ELF-1 (cell line): Measurements from ENCODE around the gene CTR9.

ENCODE experiments used
- DNase-seq: peaks from one replicate; pipeline ENCODE4 v3.0.0-alpha.2; 2016; ENCODE audit warnings: low read depth, low spot score

Gene CTR9

DNA sequence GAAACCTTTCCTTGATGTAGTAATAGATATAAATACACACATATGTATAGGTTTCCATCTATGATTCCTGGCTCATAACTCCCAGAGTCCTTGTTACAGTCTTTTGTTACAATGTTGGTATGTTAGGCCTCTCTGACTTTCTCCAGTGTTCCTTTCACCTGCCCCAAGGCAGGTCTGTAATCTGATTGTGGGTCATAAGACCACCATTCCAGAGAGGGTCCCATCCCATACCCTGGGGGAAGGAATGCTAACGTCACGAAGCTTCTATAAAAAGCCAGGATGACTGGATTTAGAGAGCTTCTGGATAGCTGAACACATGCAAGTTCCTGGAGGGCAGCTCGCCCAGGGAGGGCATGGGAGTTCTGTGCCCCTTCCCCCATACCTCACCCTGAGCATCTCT lies 71.4 kb downstream of the CTR9 start:
- peak; percentile 79 for DNase-seq

GRCh38 chr11:10823152-10823579 lies 72.1 kb downstream of the CTR9 start:
- DNase-seq: no peak

GRCh38 chr11:10824888-10825287 lies 73.8 kb downstream of the CTR9 start:
- DNase-seq: no peak

- no peak for DNase-seq
Observed at GRCh38 chr11:10828402-10828801, 77.4 kb downstream of the CTR9 start.

DNA sequence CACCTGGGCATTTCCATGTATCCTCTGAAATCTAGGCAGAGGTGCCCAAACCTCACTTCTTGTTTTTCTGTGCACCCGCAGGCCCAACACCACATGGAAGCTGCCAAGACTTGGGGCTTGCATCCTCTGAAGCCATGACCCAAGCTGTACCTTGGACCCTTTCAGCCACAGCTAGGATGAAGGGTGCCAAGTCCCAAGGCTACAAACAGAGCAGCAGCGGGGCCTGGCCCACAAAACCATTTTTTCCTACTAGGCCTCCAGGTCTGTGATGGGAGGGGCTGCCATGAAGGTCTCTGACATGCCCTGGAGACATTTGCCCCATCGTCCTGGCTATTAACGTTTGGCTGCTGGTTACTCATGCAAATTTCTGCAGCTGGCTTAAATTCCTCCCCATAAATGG lies 78.1 kb downstream of the CTR9 start:
- DNase-seq: no peak
